ENCODE results near the gene LRRC61.

LRRC61 gene

GRCh38 chr7:150327308-150327707, 4.2 kb downstream of the LRRC61 start:
- Mint-ChIP-seq H3K4me3 (no peak overlapping the region), H3K27me3 (ENCODE audit: low read depth, poor library complexity) (peaks cover 14% of the 10 kb centered on the region), H3K4me1 (peaks cover 25% of the 10 kb centered on the region), H3K9me3 (no peaks in the 10 kb centered on the region), H3K36me3 (ENCODE audit: low read depth) (no peaks in the 10 kb centered on the region), H3K27ac (no peak overlapping the region)
- DNase-seq: no peak
- no peak for TF ChIP-seq CTCF (IDR thresholded peaks at IDR 0.05)

GRCh38 chr7:150329331-150330120, 6.4 kb downstream of the LRRC61 start:
- TF ChIP-seq CTCF (IDR thresholded peaks at IDR 0.05): no peak
- Mint-ChIP-seq H3K36me3 (ENCODE audit: low read depth) (no peaks in the 10 kb centered on the region), H3K4me3 (no peak overlapping the region), H3K9me3 (no peaks in the 10 kb centered on the region), H3K4me1 (peaks cover 15% of the 10 kb centered on the region), H3K27me3 (ENCODE audit: low read depth, poor library complexity) (peaks cover 21% of the 10 kb centered on the region), H3K27ac (no peak overlapping the region)
- no peak for DNase-seq

- Mint-ChIP-seq H3K9me3 (no peaks in the 10 kb centered on the region), H3K27me3 (ENCODE audit: low read depth, poor library complexity) (peaks cover 22% of the 10 kb centered on the region), H3K36me3 (ENCODE audit: low read depth) (no peaks in the 10 kb centered on the region), H3K4me1 (peaks cover 11% of the 10 kb centered on the region), H3K27ac (no peak overlapping the region), H3K4me3 (no peak overlapping the region)
- DNase-seq: no peak
- TF ChIP-seq CTCF (IDR thresholded peaks at IDR 0.05): no peak
Observed at GRCh38 chr7:150330211-150330885, 7.2 kb downstream of the LRRC61 start.

- TF ChIP-seq CTCF (IDR thresholded peaks at IDR 0.05): no peak
- no peak for DNase-seq
- H3K27ac Mint-ChIP-seq: no peak overlapping the region
- H3K27me3 Mint-ChIP-seq (ENCODE audit: low read depth, poor library complexity): peaks cover 25% of the 10 kb centered on the region
- H3K36me3 Mint-ChIP-seq (ENCODE audit: low read depth): no peaks in the 10 kb centered on the region
- no peak overlapping the region for H3K4me3 Mint-ChIP-seq
- H3K4me1 Mint-ChIP-seq: peaks cover 28% of the 10 kb centered on the region
- no peaks in the 10 kb centered on the region for H3K9me3 Mint-ChIP-seq
Observed at GRCh38 chr7:150332852-150333635, 9.9 kb downstream of the LRRC61 start.

- Mint-ChIP-seq H3K27me3 (ENCODE audit: low read depth, poor library complexity) (peaks cover 26% of the 10 kb centered on the region), H3K27ac (no peak overlapping the region)
Observed at GRCh38 chr7:150333659-150334058, 10.5 kb downstream of the LRRC61 start.

More at GRCh38 chr7:150333659-150334058, 10.5 kb downstream of the LRRC61 start:
- TF ChIP-seq CTCF (IDR thresholded peaks at IDR 0.05): no peak
- Mint-ChIP-seq H3K4me1 (peaks cover 31% of the 10 kb centered on the region), H3K9me3 (no peaks in the 10 kb centered on the region), H3K4me3 (no peak overlapping the region), H3K36me3 (ENCODE audit: low read depth) (no peaks in the 10 kb centered on the region)
- no peak for DNase-seq
